ENCODE data around the gene KCNQ1. TPM values are rescaled to one million over a fixed set of nuclear protein-coding genes. Genes with fewer than 3 reads are reported as not detected.

KCNQ1 gene
- total and polyA plus RNA-seq, 12 donors: 11.0 to 447 (median 320) TPM

GRCh38 chr11:2848497-2848896 is 403.7 kb downstream of the KCNQ1 start:
- no peak for TF ChIP-seq POLR2A (IDR thresholded peaks at IDR 0.05)
- intact Hi-C loops (cut with DNase I): no loop called here
- WGBS, 4 donors: 87 to 96% (median 90%) methylated on average over 4 to 9 of the region's 9 CpGs
- Histone ChIP-seq H3K4me3 (no peak overlapping the region), H3K27me3 (no peaks in the 10 kb centered on the region), H3K4me1 (replicated peaks in 1 of 2) (no peaks in the 10 kb centered on the region), H3K27ac (no peak overlapping the region), H3K9me3 (replicated peaks in 1 of 3) (no peaks in the 10 kb centered on the region), H3K36me3 (replicated peaks in 1 of 2) (peaks cover 0 to 8% of the 10 kb centered on the region in 2 donors)
- DNase-seq: no peak

DNA sequence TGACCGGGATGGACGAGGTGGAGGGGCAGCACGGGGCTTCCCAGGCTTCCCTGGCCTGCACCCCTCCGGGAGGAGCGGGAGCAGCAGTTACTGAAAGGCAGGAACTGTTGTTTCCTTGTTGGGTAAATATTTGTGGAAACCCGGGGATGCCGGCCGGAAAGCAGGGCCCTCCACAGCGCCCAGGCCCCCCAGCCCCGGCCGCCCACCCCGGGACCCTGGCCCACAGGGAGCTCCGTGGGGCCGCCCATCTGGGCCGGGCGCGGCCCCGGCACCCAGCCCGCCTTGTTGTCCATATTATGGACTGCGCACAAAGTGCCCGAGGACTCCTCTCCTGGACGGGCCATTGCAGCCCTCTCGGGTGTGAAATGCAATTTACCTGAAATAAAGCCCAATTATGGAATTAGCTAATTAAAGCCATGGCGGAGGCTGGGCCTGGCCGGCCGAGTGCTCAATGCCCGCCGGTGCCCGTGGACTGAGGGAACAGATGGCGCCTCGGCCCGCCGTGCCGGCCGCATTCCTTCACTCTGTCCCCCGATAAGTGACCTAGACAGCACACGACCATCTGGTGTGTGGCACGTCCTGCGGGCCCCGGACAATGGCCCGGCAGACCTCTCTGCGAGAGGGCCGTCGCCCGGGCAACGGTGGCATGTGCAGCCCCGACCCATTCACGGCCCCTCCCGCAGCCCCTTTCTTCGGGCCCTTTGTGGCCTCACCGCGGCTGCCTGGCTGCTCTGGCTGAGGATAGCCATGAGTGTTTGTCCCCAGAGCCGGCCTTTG is 405.4 kb downstream of the KCNQ1 start:
- Histone ChIP-seq H3K9me3 (replicated peaks in 1 of 3) (no peaks in the 10 kb centered on the region), H3K27ac (no peak overlapping the region), H3K4me3 (no peak overlapping the region), H3K36me3 (replicated peaks in 1 of 2) (peaks cover 0 to 8% of the 10 kb centered on the region in 2 donors), H3K27me3 (no peaks in the 10 kb centered on the region), H3K4me1 (replicated peaks in 1 of 2) (no peaks in the 10 kb centered on the region)
- DNase-seq: no peak
- TF ChIP-seq, protein P1, sequence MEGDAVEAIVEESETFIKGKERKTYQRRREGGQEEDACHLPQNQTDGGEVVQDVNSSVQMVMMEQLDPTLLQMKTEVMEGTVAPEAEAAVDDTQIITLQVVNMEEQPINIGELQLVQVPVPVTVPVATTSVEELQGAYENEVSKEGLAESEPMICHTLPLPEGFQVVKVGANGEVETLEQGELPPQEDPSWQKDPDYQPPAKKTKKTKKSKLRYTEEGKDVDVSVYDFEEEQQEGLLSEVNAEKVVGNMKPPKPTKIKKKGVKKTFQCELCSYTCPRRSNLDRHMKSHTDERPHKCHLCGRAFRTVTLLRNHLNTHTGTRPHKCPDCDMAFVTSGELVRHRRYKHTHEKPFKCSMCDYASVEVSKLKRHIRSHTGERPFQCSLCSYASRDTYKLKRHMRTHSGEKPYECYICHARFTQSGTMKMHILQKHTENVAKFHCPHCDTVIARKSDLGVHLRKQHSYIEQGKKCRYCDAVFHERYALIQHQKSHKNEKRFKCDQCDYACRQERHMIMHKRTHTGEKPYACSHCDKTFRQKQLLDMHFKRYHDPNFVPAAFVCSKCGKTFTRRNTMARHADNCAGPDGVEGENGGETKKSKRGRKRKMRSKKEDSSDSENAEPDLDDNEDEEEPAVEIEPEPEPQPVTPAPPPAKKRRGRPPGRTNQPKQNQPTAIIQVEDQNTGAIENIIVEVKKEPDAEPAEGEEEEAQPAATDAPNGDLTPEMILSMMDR (IDR thresholded peaks at IDR 0.05): no peak
- TF ChIP-seq POLR2A (IDR thresholded peaks at IDR 0.05): no peak
- WGBS, 4 donors: 78 to 87% (median 86%) methylated on average over 24 to 53 of the region's 53 CpGs
- intact Hi-C loops (cut with DNase I): no loop called here

DNA sequence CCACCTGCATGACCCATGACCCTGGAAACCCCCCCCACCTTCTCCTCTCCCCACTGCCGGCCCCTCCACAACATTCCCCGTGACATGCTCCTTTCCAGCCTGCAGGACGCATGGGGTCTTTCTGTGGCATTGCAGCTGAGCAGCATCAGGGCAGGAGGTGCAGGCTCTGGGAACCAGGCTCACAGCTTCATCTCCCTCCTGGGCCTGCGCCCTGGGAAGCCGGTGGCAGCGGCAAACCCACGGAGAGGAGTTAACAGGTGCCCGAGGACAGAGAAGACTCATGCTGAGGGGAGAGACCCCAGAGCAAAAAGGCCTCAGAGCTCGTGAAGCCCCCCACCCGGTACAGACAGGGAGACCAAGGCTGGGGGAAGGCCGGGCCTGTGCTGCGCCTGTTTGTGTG is 408.6 kb downstream of the KCNQ1 start:
- H3K27me3 ChIP-seq: no peaks in the 10 kb centered on the region
- 93 to 96% (median 96%) methylated on average over 10 to 12 of the region's 12 CpGs for WGBS, 4 donors
- intact Hi-C loops (cut with DNase I): no loop called here

DNA sequence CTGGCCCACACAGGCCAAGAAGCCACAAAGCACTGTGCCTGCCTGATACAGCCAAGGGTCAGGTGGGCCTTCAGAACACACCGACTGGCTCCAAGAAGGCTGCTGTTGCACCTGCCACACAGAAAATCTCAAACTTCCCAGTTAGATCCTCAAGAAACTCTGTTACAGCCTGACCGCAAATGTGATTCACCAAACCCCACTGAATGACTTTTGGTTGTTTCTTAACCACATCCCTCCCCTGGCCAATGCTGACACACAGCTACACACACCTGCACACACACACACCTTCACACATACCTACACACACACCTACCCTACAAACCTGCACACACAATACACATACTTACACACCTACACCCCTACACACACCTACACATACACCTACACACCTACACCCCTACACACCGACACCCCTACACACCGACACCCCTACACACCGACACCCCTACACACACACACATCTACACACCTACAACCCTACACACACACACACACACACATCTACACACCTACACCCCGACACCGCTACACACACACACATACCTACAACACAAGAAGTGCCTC is 409.3 kb downstream of the KCNQ1 start:
- Histone ChIP-seq H3K27me3 (no peaks in the 10 kb centered on the region), H3K27ac (no peak overlapping the region), H3K36me3 (replicated peaks in 1 of 2) (no peaks in the 10 kb centered on the region), H3K4me3 (no peak overlapping the region), H3K9me3 (replicated peaks in 1 of 3) (no peaks in the 10 kb centered on the region), H3K4me1 (replicated peaks in 1 of 2) (no peaks in the 10 kb centered on the region)
- intact Hi-C loops (cut with DNase I): no loop called here
- WGBS, 4 donors: 93 to 97% (median 96%) methylated on average over 7 of the region's 7 CpGs
- DNase-seq: no peak
- TF ChIP-seq POLR2A (IDR thresholded peaks at IDR 0.05): no peak

More for the DNA sequence above, 408.6 kb downstream of the KCNQ1 start:
- H3K4me3 ChIP-seq: no peak overlapping the region
- TF ChIP-seq, protein P1 (IDR thresholded peaks at IDR 0.05): no peak
- TF ChIP-seq POLR2A (IDR thresholded peaks at IDR 0.05): no peak
- H3K9me3 ChIP-seq (replicated peaks in 1 of 3): no peaks in the 10 kb centered on the region
- H3K27ac ChIP-seq: no peak overlapping the region
- no peaks in the 10 kb centered on the region for H3K4me1 ChIP-seq (replicated peaks in 1 of 2)
- no peak for DNase-seq
- H3K36me3 ChIP-seq (replicated peaks in 1 of 2): no peaks in the 10 kb centered on the region

DNA sequence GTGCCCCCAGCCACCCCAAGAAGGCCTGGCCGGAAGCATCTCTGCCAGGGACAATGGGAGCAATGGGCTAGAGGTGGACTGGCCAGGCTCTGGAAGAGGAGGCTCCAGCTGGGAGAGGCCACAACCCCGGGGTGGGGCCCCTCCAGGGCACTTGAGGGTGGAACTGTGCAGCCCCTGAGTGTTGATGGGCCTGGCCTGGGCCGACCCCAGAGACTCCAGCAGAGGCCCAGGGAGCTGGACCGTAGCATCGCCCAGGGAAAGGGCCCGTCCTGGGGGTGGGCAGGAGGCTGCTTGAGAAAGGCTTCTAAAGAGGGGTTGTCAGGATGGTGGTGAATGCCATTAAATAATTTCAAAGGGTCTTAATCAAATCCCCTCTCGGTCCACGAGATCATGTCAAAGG is 410.4 kb downstream of the KCNQ1 start:
- Histone ChIP-seq H3K4me3 (no peak overlapping the region), H3K36me3 (replicated peaks in 1 of 2) (no peaks in the 10 kb centered on the region), H3K4me1 (replicated peaks in 1 of 2) (no peaks in the 10 kb centered on the region), H3K27ac (no peak overlapping the region), H3K27me3 (no peaks in the 10 kb centered on the region), H3K9me3 (replicated peaks in 1 of 3) (no peaks in the 10 kb centered on the region)
- 89 to 100% (median 93%) methylated on average over 6 to 8 of the region's 8 CpGs for WGBS, 4 donors
- intact Hi-C loops (cut with DNase I): no loop called here
- no peak for DNase-seq
- TF ChIP-seq, protein P1 (IDR thresholded peaks at IDR 0.05): no peak
- no peak for TF ChIP-seq POLR2A (IDR thresholded peaks at IDR 0.05)

Measured in adrenal gland (tissue), 12 donors.